Spleen (tissue), 11 donors: Measurements from ENCODE around the gene CHTOP. TPM values are rescaled to one million over a fixed set of nuclear protein-coding genes. Genes with fewer than 3 reads are reported as not detected.

Experiments
- DNase-seq: peaks from one replicate; pipeline ENCODE4 v3.0.0-alpha.2; 2020
- H3K27ac ChIP-seq, 8 donors: fragments of 200-600 bp; sonication (generic) in 7 of 8; 1 replicate in 4 of 8; 2 replicates in 4 of 8; pipeline versions ENCODE4 v1.5.0 to v1.8.0; 2016 to 2021; ENCODE audit warnings: inconsistent platforms in 4 of 8, mild to moderate bottlenecking in 4 of 8, moderate library complexity in 1 of 8
- H3K27me3 ChIP-seq, 7 donors: fragments of 200-600 bp; sonication (generic) in 6 of 7; replicated peaks in 1 of 7; 1 replicate in 4 of 7; 2 replicates in 3 of 7; pipeline versions ENCODE4 v1.5.0 to v1.8.0; 2016 to 2021; ENCODE audit warnings: inconsistent platforms in 3 of 7, mild to moderate bottlenecking in 1 of 7
- H3K36me3 ChIP-seq, 6 donors: fragments of 200-600 bp; sonication (generic) in 5 of 6; 1 replicate in 4 of 6; 2 replicates in 2 of 6; pipeline versions ENCODE4 v1.5.0 to v1.8.0; 2016 to 2021; ENCODE audit warnings: inconsistent platforms in 2 of 6
- H3K4me1 ChIP-seq, 6 donors: fragments of 200-600 bp; sonication (generic) in 5 of 6; 1 replicate in 3 of 6; 2 replicates in 3 of 6; pipeline versions ENCODE4 v1.5.0 to v1.8.0; 2016 to 2021; ENCODE audit warnings: inconsistent platforms in 3 of 6
- H3K4me3 ChIP-seq, 8 donors: fragments of 200-600 bp; sonication (generic) in 7 of 8; 1 replicate in 4 of 8; 2 replicates in 4 of 8; pipeline versions ENCODE4 v1.5.0 to v1.8.0; 2016 to 2021; ENCODE audit warnings: inconsistent platforms in 4 of 8, mild to moderate bottlenecking in 4 of 8, moderate library complexity in 2 of 8
- H3K9me3 ChIP-seq, 8 donors: fragments of 200-600 bp; sonication (generic) in 7 of 8; 1 replicate in 4 of 8; 2 replicates in 4 of 8; pipeline versions ENCODE4 v1.5.0 to v1.8.0; 2016 to 2021; ENCODE audit warnings: inconsistent platforms in 4 of 8
- CTCF ChIP-seq, 11 experiments: fragments of 200-600 bp in 7 of 11; fragments of 450-650 bp in 4 of 11; sonication (generic) in 4 of 11; IDR thresholded peaks in 8 of 11; conservative IDR thresholded peaks in 3 of 11; 1 replicate in 7 of 11; 2 replicates in 4 of 11; pipeline versions ENCODE4 v1.4.0 to v1.8.0; 2016 to 2021; ENCODE audit warnings: antibody characterized with exemption in 11 of 11, inconsistent platforms in 4 of 11, mild to moderate bottlenecking in 1 of 11
- POLR2A ChIP-seq, 3 donors: fragments of 450-650 bp; IDR thresholded peaks; one replicate each; pipeline ENCODE4 v1.5.1; 2017; ENCODE audit warnings: antibody characterized with exemption in 3 of 3, mild to moderate bottlenecking in 1 of 3
- POLR2AphosphoS5 ChIP-seq, 3 donors: sonication (generic); formaldehyde crosslinking; IDR thresholded peaks; one replicate each; pipeline ENCODE4 v1.5.1; 2017; ENCODE audit warnings: antibody characterized with exemption in 3 of 3
- WGBS, 5 donors: extraction: QIAGEN DNeasy Blood & Tissue Kit in 3 of 5; methylation state at CpG; one replicate each; pipeline versions ENCODE4 v1.1.5 to v1.1.7; 2013 to 2018; 5-methylcytosine and 5-hydroxymethylcytosine counted together
- intact Hi-C: fragments of 100-400 bp; cut with DNase I; formaldehyde crosslinking; loops from one replicate; pipeline ENCODE4 v1.15.0; 2023; ENCODE audit warnings: low total_unique reads
- polyA plus RNA-seq, 3 donors: library from polyadenylated mRNA; stranded (reverse); fragments of 200-250 nt; gene quantifications; one replicate each; pipeline ENCODE4 v1.2.1, GENCODE V29; 2013
- total RNA-seq, 7 donors: library from RNA; depleted of rRNA in 3 of 7; stranded (reverse); fragments of >200 nt in 3 of 7; fragmentation: NEBNext Ultra II Directional in 4 of 7; extraction: Animal tissue kit (Norgen Biotek cat#: 25700) in 4 of 7; gene quantifications; one replicate each; pipeline versions ENCODE4 v1.1.0 to v1.2.1, GENCODE V29; 2016 to 2021
- donor health status: healthy with polysubstance abuse.
- donor health status: DM: no; HTN: no; CAD: no; lungs with moderate emphysema.
- donor health status: DM: no; HTN: no; CAD: no.
- donor health status: Bipolar disorder and iron deficiency.
- donor health status: healthy.
- donor health status: DM: no; HTN: no; CAD: no.
- donor health status: DM: yes; HTN: yes; CAD: no.

Gene CHTOP
- total and polyA plus RNA-seq, 10 donors, result 58.1 to 108 (median 84.4) TPM

DNA sequence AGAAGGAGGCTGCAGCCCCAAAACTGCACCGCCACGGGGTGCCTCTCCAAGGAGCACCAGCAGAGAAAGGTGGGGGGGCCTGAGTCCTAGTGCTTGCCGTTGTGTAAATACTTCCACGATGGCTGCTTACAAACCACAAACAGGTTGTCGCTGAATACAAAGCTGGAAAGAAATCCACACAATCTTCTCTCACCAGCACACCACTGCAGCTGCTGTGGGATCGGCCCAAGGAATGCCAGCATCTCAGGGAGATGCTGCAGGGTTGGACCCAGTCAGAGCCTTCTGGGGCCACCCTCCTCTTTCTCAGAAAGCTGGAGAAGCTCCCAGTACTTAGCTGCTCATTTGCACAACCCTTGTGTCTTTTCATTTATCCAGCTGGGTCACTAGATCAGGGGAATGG lies 14.7 kb upstream of the CHTOP start:
- peaks cover 0 to 17% (median 0%) of the 10 kb centered on the region in 6 donors for H3K36me3 ChIP-seq
- intact Hi-C loops, result loop anchor here (5.0 kb wide), 1 partner anchor 47 kb away; no protein-coding TSS in a partner anchor
- no peak overlapping the region for H3K4me3 ChIP-seq
- H3K4me1 ChIP-seq, result peaks cover 14 to 60% (median 41%) of the 10 kb centered on the region in 6 donors
- no peaks in the 10 kb centered on the region for H3K27me3 ChIP-seq
- no peaks in the 10 kb centered on the region for H3K9me3 ChIP-seq
- H3K27ac ChIP-seq, result no peak overlapping the region
- WGBS, 5 donors, result 91 to 98% (median 96%) methylated on average over 6 of the region's 6 CpGs
- no peak for TF ChIP-seq POLR2A (IDR thresholded peaks at IDR 0.05)
- no peak for TF ChIP-seq POLR2AphosphoS5 (IDR thresholded peaks at IDR 0.05)
- no peak for TF ChIP-seq CTCF (IDR thresholded peaks at IDR 0.05 in 8 of 11, conservative IDR thresholded peaks at IDR 0.05 in 3 of 11)
- no peak for DNase-seq

DNA sequence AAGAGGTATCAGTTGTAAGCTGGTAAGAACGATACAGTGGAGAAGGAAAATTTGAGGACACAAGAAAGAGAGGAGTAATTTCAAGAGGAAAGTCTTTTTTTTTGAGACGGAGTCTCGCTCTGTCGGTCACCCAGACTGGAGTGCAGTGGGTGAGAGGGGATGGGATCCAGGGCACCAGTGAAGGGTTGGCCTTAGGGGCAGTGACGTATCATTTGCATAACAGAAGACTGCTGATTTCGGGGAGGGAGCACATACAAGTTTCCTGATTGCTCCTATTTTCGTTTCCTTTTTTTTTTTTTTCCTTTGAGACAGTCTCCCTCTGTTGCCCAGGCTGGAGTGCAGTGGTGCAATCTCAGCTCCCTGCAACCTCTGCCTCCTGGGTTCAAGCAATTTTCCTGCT lies 10.8 kb upstream of the CHTOP start:
- no peak for DNase-seq
- Histone ChIP-seq H3K4me1 (peaks cover 0 to 60% (median 33%) of the 10 kb centered on the region in 6 donors), H3K9me3 (no peaks in the 10 kb centered on the region), H3K27ac (peak overlapping the region in 3 of 8 donors; percentile 2 to 17 (median 3)), H3K36me3 (peaks cover 0 to 25% (median 0%) of the 10 kb centered on the region in 6 donors), H3K27me3 (no peaks in the 10 kb centered on the region), H3K4me3 (no peak overlapping the region)
- TF ChIP-seq POLR2A (IDR thresholded peaks at IDR 0.05) (no peak), CTCF (IDR thresholded peaks at IDR 0.05 in 8 of 11, conservative IDR thresholded peaks at IDR 0.05 in 3 of 11) (no peak), POLR2AphosphoS5 (IDR thresholded peaks at IDR 0.05) (peak in 2 of 3 donors; percentile 17 to 42)
- 59 to 76% (median 67%) methylated on average over 7 of the region's 7 CpGs for WGBS, 5 donors
- intact Hi-C loops, result no loop called here

GRCh38 chr1:153624965-153625611 lies 8.8 kb upstream of the CHTOP start:
- H3K4me1 ChIP-seq, result peaks cover 0 to 71% (median 32%) of the 10 kb centered on the region in 6 donors
- no peak for DNase-seq

More at GRCh38 chr1:153624965-153625611, 8.8 kb upstream of the CHTOP start:
- H3K9me3 ChIP-seq, result no peaks in the 10 kb centered on the region
- intact Hi-C loops, result no loop called here
- peak overlapping the region in 2 of 8 donors; percentile 27 to 84 for H3K27ac ChIP-seq
- H3K4me3 ChIP-seq, result peak overlapping the region in 1 of 8 donors; percentile 62
- peaks cover 0 to 13% (median 0%) of the 10 kb centered on the region in 6 donors for H3K36me3 ChIP-seq
- no peaks in the 10 kb centered on the region for H3K27me3 ChIP-seq
- 91 to 94% (median 91%) methylated on average over 10 of the region's 10 CpGs for WGBS, 5 donors
- no peak for TF ChIP-seq POLR2AphosphoS5 (IDR thresholded peaks at IDR 0.05)
- no peak for TF ChIP-seq CTCF (IDR thresholded peaks at IDR 0.05 in 8 of 11, conservative IDR thresholded peaks at IDR 0.05 in 3 of 11)
- no peak for TF ChIP-seq POLR2A (IDR thresholded peaks at IDR 0.05)
